Measurements from ENCODE around the gene KAT14.
"Not testable (repeated sequence)": the region's sequence is repeated elsewhere in the genome, so short reads cannot be mapped to it uniquely, and the experiment has no call there.

The KAT14 gene

DNA sequence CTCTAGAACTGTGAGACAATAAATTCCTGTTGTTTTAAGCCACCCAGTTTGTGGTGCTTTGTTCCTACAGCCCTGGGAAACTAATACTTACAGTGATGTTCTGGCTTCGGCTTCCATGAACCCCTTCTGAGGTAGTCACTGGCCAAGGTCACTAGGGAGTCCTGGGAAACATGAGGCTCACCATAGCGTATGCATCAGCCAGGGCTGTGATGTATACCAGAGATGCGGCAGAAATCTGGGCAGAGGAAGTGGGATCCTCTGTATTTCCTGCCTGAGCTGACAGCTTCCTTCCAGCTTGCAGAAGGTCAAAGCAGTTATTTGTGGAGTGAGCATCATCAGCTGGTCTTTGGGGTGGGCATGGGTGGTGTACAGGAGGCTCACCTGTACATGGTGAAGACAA, 27.9 kb downstream of the KAT14 start:
- DNase-seq, result no peak

DNA sequence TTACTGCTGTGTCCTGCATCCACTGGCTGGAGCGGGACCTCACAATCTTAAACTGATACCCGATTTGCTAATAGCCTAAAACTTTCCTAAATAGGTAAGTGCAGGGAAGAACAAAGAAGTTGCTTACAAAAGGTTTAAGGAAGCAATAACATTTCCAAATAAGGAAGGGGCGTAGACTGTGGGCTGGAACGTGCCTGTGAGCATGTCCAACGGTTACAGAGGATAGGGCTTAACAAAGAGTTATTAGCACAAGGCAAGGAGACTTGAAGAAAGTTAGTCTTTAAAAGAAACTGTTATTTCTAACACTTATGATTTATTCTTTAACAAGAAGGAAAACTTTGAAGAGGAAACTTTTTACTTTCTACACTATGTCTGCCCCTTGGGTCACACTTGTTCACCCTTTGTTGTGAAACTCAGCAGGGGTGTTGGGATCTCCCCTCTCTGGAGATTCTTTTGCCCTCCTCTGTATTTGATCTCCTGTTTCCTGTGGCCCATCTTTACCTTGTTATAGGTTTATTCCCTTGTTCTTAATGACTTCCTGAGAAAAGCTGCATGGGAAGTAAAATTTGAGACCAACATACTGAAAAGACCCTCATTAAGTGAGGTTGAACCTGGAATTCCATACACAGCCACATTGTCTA, 28.7 kb downstream of the KAT14 start:
- no peak for DNase-seq

DNA sequence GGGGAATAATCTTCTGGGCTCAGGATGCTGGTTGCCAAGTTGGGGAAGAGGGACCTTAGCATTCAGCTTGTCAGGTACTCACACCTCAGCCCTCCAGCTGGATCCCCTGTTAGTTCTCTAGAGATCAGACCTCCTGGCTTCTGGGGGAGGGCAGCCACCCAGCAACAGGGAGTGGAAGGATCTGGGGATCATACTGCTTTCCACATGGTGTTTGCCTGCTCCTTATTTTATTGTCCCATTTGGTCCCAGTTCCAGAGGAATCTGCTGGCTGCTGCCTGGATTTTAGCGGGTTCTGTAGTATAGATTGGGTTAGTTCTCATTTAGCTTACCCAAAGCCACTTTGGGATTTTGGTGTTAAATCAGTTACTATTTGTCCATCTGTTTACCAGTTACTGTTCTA, 29.3 kb downstream of the KAT14 start:
- DNase-seq, result no peak

DNA sequence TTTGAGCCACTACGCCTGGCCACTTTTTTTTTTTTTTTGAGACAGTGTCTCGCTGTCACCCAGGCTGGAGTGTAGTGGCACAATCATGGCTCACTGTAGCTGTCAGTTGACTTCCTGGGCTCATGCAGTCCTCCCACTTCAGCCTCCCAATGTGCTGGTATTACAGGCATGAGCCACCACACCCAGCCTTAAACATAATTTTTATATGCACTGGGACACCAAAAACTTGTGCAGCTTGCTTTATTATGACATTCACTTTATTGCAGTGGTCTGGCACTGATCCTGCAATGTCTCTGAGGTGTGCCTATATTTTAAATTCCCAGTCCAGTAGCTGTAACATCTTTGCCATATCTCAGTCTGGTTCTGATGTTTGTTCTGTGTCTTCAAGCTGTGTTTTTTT, 34.7 kb downstream of the KAT14 start:
- no peak for DNase-seq

DNA sequence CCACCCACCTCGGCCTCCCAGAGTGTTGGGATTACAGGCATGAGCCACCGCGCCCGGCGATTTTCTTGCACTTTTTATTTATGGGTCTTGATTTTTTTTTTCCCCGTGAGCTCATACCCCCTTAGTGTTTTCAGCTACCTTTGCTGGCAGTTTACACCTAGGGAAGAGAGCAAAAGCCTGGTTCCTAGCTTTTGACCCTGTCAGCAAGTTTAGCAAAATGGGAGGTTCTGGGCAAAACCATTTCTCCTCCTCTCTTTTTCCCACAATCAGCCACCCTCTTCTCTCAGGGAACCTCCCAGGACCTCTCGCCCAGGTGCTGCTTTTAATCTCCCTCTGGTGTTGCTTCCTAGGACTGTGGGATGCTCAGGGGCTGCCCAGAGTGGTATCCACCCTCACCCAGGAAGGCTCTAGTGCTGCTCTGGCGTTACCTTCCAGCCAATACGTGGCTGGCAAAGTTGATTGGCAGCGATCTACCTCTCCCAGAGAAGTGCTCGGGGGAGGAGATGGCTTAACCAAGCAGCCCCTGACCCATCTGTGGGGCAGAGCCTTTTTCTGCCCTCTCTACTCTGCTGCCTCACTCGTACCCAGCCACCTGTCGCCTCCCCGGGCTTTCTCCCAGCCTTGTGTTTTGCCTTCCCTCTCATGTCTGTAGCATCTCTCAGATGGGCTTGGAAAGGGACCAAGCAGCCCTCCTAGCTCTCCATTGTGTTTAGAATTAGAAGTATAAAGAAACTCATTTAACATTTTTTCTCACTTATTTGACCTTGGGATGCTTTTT, 37.4 kb downstream of the KAT14 start:
- no peak for DNase-seq

DNA sequence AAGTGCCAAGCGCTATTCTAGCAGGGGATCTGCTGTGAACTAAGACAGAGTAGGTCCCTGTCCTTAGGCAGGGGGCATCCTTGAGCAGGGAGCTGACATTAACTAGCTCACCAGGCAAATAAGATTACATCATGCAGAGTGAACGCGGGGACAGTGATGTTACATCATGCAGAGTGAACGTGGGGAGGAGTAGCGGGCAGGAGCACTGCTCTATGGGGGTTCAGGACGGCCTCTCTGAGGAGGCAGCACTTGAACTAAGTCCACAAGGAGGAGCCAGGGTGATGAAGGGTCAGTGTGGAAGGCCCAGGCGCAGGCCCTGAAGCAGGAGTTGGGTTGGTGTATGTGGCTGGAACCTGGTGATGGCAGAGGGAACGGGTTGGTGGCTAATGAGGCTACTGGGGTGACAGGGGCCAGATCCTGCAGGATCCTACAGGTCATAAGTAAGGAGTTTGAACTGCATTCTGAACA, 38.7 kb downstream of the KAT14 start:
- no peak for DNase-seq

DNA sequence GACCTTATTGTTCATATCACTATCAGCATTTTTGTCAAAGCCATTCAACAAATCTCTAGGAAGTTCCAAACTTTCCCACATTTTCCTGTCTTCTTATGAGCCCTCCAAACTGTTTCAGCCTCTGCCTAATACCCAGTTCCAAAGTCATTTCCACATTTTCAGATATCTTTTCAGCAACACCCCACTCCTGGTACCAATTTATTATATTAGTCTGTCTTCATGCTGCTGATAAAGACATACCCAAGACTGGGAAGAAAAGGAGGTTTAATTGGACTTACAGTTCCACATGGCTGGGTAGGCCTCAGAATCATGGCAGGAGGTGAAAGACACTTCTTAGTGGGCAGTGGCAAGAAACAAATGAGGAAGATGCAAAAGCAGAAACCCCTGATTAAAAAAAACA, 42.7 kb downstream of the KAT14 start:
- not testable (repeated sequence) for DNase-seq

DNA sequence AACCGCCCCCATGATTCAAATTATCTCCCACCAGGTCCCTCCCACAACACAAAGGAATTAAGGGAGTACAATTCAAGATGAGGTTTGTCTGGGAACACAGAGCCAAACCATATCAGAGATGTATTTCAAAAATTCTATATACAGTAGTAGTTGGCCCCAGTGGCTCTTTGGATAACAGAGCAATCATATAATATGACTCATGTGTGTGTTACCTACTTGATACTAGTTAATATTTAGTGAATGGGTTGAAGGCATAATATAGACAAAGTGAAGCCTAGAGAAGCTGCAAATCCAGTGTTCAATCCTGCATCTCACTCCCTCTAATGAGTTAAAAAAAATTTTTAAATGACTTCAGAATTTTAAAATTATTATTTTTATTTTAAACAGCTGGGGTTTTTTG, 43.2 kb downstream of the KAT14 start:
- no peak for DNase-seq

DNA sequence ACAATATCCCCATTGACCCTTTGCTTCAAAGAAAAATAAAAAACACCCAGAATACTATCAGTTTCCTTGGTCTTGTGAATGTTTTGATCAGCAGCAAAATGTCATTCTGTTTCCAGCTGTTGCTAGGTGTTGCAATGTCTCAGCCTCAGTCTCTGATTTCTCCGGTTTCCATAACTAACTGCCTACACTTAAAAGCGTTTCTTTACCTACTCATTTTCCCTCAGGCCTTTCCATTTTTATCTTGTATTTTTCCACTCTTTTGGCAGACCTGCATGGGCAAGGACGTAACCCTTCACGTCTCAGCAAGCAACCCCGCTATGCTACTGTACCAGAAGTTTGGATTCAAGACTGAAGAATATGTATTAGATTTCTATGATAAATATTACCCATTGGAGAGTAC, 49.4 kb downstream of the KAT14 start:
- no peak for DNase-seq

DNA sequence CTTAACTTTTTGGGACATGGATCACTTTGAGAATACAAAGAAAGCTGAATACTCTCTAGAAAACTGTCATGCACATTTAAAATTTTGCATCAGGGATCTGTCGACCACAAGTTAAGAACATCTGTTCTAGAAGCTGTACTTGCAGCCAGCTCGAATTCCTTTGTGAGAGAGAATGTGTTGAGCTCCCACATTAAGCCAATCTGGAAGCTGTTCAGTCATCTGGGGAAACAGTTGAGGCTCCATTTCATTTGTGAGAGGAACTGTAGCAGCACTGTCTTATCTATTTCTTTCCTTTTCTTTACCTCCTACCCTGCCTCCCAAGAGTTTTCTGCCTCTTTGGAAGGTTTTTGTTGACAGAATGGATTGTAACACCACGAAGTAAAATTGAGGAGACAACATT, 50.8 kb downstream of the KAT14 start:
- no peak for DNase-seq

DNA sequence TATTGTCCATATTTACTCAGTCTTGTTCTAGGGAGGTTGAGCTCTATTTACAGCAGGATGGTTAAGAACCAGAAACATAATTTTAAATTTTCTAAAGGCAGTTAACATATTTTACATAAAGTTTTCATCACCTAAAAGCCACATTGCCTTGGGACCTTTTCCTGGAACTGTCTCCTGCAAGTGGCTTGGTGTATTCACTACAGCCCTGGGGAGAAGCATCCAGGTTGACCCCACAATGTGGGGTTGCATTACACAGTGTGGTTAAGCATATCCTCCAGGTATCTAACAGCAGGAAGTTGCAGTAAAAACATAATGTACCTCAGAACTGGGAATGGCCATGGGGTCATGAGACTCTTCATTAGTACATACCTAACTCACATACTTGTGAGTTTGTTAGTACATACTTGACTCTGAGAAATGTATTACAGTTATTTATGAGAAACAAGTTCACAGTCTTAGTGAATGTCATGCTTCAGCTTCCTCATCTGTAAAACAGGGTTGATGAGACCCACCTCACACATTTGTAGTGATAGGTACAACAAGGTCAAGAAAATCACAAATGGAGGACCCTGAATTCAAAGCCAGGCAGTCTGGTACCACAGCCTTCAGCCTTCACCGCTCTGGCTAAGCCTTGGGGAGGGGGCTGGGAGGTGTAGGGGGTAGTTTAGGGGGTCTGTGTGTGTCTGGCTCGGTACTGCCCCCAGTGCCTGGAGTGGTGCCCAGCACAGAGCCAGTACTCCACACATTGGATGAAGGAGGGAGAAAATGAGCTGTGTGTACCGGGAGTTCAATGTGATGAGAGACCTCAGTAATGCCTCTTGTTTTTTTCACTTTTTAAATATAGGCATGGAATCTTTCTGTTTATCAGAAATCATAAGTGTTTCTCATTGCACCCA, 52.9 kb downstream of the KAT14 start:
- no peak for DNase-seq

DNA sequence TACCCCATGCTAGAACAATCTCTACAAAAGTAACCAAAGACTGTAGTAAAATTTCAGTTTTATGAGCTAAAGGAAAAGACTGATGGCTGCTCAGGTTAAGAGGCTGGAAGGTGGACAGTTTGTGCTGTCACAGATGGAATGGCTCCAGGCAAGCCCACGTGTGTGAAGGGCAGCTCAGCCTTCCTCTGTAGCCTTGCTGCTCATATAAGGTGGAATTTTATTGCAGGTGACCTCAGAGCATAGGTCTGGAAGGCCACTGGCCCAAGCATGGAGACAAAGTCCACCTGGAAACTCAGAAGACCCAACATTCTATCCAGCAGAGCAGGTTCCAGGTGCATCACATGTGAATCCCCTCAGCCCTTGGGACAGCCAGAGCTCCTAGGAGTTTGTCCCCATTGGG, 53.6 kb downstream of the KAT14 start:
- no peak for DNase-seq

DNA sequence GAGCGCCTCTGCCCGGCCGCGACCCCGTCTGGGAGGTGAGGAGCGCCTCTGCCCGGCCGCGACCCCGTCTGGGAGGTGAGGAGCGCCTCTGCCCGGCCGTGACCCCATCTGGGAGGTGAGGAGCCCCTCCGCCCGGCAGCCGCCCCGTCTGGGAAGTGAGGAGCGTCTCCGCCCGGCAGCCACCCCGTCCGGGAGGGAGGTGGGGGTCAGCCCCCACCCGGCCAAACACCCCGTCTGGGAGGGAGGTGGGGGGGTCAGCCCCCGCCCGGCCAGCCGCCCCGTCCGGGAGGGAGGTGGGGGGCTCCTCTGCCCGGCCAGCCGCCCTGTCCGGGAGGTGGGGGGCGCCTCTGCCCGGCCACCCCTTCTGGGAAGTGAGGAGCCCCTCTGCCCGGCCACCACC, 56.8 kb downstream of the KAT14 start:
- DNase-seq, result not testable (repeated sequence)

DNA sequence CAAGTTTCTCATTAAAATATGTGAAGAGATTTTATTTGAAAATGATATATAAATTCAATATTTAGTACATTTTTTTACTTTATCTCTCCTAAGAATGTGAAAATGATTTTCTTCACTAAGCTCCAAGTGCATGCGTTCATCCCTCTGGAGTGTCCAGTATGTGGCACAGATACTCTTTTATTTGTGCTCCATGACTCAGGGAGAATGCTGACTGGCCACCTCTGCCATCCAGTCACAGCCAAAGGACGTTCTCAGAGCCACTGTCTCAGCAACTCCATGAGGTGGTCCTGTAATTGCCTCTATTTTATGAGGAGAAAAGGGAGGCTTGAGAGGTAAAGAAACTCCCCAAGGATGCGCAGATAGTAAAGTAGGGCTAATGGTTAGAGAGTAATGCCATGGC, 58.3 kb downstream of the KAT14 start:
- no peak for DNase-seq

DNA sequence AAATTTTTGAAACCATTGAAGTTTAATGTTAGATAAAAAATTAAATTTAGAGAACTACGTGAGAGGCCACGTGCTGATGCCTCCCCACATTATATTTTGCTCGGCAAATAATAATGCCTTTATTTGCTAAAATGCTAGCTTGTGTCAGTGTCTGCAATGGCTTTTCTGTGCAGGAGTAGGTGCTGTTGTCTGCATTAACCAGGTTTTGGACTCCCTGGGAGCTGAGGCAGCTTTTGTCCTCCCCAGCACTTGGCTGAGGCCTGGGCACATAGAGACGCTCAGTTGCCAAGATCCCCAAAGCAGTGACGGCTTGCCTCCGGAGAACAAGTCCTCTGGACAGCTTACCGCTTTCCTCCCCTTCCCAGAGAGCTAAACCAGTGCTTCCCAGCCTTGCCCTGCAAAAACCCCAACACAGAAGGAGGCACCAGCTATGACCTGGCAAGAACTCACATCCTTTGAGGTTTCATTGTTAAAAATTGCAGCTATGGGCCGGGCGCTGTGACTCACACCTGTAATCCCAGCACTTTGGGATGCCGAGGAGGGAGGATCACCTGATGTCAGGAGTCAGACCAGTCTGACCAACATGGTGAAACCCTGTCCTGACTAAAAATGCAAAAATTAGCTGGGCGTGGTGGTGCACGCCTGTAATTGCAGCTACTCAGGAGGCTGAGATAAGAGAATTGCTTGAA, 59.9 kb downstream of the KAT14 start:
- DNase-seq, result no peak

DNA sequence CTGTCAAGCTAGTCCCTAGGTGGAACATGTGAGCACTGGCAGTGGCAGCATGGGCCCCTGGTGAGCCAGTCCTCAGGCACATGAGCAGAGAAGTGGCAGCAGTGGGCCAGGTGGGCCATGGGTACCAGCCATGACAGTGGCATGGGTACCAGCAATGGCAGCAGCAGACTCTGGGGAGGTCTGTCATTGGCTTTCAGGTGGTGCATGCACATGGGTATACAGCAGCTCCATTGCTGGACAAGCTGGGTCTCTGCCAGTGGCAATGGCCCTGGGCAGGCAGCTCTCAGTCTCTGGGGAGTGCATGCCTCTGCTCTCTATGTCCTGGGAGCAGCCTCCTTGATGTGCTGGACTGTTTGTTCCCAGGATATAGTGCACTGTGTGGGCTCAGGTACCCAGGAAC, 65.3 kb downstream of the KAT14 start:
- DNase-seq, result no peak

DNA sequence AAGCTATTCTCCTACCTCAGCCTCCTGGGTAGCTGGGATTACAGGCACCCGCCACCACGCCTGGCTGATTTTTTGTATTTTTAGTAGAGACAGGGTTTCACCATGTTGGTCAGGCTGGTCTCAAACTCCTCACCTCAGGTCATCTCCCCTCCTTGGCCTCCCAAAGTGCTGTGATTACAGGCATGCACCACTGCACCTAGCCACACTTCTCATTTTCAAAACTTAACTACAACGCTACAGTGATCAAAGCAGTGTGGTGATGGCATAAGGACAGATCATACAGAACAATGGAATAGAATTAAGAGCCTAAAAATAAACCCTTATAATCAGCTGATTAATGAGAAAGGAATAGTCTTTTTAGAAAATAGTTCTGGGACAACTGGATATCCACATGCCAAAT, 66.0 kb downstream of the KAT14 start:
- not testable (repeated sequence) for DNase-seq

DNA sequence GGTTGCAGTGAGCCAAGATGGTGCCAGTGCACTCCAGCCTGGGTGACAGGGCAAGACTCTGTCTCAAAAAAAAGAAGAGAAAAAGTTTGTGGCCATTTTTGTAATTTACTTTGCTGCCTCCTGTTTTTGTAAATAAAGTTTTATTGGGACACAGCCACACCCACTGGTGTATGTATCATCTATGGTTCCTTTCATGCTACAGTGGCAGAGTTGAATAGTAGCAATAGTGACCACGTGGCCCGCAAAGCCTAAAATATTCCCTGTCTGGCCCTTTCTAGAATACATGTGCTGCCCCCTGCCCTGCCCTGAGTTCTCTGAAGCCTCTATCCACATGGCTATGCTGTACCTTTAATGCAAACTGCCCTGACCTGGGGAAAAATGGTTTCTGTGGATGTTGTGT, 75.3 kb downstream of the KAT14 start:
- no peak for DNase-seq

DNA sequence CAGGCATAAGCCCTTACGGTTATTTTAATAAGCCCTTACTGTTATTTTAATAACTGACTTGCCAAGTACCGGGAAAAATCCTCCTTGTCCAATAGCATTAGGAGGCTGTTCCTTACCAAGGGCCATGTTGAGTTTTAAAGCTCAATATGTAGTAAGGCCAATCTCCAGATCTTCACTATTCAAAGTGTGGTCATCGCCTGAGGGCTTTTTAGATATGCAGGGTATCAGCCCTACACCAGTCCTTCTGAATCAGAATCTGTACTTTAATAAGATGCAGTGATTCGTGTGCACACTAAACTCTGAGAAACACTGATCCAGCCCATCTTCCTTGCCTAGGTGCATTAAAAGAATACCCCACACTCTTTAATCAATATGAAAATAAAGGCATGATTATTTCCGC, 77.9 kb downstream of the KAT14 start:
- DNase-seq, result no peak

DNA sequence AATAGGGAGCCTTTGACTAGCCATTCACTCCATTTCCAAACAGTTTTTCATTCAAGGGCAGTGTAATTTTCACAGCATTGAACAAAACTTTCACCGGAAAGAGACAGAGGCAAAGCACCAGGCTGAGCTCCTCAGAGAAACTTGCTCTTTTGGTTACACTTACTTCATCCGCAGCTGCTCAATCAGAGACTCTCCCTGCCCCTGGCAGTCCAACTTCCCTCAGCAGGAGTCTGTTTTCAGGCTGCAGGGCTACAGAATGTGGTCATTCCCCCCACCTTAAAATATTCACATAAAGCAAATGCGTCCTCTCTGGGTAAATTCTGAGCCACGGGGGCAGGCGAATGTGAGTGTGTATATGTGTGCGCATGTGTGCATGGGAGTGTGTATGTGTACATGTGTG, 80.6 kb downstream of the KAT14 start:
- no peak for DNase-seq

DNA sequence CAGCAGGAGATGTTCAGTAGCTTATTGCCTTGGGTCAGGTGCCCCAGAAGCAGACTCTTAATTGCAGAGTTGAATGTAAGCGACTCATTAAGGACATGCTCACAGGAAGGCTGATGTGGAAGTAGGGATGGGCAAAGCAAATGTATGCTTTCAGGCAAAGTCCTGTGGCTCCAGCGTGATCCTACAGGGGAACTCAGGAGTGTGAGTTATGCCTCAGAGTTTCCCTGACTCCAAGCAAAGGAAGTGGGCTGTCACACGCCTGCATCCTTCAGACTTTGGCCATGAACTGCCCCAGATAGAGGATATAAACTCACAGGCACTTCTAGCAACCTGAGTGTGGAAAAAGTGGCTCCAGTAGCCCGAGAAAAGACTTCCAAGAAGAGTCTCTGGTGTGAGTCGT, 85.7 kb downstream of the KAT14 start:
- DNase-seq, result no peak

DNA sequence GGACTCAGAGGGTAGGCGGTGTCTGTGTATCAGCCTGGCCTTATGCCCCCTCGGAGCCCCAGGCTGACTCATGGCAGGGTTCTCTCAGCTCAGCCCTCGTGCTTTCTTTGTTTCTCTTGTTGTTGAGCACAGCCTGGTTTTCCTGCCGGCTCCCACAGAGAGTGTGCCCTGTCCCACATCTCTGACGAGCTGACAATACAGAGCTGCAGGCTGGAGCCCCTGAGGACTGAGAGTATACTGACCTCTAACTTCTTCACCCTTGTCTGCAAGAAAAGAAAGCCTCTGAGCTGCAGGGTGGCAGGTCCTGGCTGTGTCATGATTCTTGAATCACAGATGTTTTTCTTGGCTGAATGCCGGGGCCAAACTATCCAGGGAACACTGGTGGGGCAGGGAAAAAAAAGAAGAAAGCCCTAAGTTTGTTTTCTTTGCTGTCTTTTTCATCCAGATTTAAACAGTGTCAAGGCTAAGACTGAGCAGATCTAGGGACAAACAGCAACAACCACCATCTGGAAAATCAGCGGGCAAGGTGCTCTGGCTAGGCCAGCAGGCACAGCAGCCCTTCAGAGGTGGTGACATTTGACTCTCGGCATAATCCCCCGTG, 87.4 kb downstream of the KAT14 start:
- DNase-seq, result peak; percentile 54

DNA sequence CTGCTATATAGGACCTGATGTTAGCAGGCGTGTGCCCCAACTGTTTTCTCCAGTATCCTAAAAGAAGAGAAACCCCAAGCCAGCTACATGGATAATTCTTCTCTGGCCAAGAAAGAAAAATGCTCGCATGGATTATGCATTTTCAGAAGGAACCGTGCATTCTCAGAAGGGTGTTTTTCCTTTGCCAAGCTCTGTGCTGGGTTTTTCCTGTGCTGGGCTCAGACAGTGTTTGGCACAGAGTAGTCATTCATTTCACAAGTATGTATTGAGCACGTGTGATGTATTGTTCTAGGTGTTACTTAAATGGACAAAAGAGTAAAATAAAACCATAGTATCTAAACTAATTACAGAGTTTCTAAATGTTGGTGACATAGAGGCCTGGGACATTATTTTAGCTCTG, 88.0 kb downstream of the KAT14 start:
- no peak for DNase-seq
